GM13977 (cell line): ENCODE results near the gene SLC10A1.
A peak's percentile ranks its signal among the peaks of the same experiment; 100 is the strongest.

Experiments used
- DNase-seq: peaks from one replicate; pipeline ENCODE4 v3.0.0; 2012; ENCODE audit warnings: low spot score
- in situ Hi-C: fragments of 300-500 bp; cut with MboI; formaldehyde crosslinking; loops from one replicate; pipeline ENCODE4 v1.12.0; 2022; ENCODE audit warnings: low sequenced_read_pairs, low pct_unique_long_range_greater_than_20kb, mixed read lengths, inconsistent platforms; ENCODE audit not compliant: unreplicated experiment
- TF ChIP-seq, protein P1 (sequence below): IDR thresholded peaks from 2 replicates; pipeline ENCODE4 v1.5.1; 2012; ENCODE audit warnings: mild to moderate bottlenecking, control low read depth; ENCODE audit not compliant: insufficient read depth; ENCODE audit errors: extremely low read depth, missing control alignments

Gene SLC10A1

DNA sequence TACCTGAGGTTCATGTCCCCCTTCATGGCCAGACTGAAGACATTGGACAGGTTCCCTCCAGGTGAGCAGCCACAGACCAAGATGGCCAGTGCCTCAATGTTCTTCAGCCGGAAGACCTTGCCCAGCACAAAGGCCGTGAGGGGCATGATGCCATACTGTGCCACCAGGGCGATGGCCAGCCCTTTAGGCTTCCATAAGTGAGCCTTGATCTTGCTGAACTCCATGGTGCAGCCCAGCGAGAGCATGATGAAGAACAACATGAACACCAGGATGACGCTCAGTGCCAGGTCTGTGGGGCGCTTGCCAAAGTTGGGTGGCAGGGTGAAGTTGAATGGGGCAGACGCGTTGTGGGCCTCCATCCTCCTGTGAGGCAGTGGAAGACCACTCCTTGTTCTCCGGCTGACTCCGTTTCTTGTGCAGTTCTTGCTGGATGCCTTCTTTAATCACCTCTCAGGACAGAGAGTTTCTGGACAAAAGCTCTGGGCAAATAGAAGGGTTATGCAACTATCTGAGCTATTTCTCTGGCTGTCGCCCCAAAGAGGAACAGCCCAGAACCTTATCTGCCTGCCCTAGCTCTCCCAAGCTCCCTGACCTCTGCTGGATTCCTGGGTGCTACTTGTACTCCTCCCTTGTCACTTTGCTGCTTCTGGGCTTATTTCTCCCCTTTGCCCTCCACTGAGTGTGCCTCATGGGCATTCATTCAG is at the start of gene SLC10A1:
SLC10A1 (minus strand) TSS at position 445 of the 704 bp plus-strand sequence; CDS start at position 359, 86 bp downstream.
- in situ Hi-C loops, result no loop called here
- DNase-seq, result no peak
- TF ChIP-seq, protein P1, sequence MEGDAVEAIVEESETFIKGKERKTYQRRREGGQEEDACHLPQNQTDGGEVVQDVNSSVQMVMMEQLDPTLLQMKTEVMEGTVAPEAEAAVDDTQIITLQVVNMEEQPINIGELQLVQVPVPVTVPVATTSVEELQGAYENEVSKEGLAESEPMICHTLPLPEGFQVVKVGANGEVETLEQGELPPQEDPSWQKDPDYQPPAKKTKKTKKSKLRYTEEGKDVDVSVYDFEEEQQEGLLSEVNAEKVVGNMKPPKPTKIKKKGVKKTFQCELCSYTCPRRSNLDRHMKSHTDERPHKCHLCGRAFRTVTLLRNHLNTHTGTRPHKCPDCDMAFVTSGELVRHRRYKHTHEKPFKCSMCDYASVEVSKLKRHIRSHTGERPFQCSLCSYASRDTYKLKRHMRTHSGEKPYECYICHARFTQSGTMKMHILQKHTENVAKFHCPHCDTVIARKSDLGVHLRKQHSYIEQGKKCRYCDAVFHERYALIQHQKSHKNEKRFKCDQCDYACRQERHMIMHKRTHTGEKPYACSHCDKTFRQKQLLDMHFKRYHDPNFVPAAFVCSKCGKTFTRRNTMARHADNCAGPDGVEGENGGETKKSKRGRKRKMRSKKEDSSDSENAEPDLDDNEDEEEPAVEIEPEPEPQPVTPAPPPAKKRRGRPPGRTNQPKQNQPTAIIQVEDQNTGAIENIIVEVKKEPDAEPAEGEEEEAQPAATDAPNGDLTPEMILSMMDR, result no peak

DNA sequence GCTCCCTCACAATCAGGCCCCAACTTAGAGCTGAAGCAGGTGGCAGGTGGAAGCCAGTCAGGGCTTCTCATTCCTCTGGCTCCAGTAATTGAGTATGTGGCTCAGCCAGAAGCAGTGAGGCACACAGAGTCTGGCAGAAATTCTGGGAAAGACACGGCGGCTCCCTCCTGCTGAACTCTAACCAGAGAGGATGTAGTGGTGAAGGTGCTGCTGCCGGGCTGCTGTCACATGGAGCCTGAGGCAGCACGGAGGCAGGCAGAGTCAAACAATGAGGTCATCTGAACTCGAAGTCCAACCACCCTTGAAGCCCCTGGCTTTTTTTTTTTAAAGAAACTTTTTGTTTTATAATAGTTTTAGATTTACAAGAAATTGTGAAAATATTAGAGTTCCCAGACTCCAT is 48.7 kb upstream of the SLC10A1 start:
- DNase-seq, result no peak
- in situ Hi-C loops, result no loop called here
- TF ChIP-seq, protein P1, result no peak

DNA sequence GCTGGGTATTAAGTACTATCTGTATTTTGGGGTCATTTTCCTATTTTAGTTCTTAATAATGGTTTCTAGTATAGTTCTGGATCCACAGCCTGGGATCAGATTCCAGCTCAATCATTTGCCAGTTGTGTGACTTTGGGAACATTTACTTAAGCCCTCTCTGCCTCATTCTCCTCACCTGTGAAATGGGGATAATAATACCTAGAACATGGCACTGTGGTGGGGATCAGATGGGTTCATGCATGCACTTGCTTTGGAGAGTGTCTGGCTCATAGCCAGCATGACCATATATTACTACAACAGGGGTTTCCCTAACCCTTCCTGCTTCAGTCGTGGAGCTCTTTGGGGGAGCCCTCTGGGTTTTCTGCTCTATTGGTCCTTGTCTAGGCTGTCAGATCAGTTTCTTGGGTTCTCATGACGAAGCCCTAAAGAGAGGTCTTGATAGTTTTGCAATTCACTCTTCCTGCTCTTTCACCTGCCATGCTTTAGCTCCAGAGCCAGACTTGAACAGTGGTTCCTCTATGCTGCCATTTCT is 48.1 kb upstream of the SLC10A1 start:
- DNase-seq, result peak; percentile 67
- in situ Hi-C loops, result no loop called here
- TF ChIP-seq, protein P1, result no peak

DNA sequence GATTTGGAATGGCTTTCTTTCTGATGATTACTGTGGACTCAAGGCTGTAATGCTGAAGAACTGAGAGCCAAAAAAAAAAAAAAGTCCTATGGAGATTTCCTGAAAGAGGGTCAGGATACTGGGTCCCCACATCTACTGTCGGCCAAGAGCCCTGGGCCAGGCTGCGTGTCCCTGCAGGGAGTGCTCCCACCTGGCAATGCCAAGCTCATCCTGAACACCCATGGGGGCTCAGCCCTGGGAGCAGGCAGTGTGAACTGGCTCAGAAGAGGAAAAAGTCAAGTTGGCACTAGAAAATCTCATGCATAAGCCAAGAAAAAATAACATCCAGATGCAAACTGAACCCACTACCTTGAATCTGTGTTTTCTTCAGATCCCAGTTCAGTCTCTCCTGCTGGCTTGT is 47.1 kb upstream of the SLC10A1 start:
- in situ Hi-C loops, result no loop called here

DNA sequence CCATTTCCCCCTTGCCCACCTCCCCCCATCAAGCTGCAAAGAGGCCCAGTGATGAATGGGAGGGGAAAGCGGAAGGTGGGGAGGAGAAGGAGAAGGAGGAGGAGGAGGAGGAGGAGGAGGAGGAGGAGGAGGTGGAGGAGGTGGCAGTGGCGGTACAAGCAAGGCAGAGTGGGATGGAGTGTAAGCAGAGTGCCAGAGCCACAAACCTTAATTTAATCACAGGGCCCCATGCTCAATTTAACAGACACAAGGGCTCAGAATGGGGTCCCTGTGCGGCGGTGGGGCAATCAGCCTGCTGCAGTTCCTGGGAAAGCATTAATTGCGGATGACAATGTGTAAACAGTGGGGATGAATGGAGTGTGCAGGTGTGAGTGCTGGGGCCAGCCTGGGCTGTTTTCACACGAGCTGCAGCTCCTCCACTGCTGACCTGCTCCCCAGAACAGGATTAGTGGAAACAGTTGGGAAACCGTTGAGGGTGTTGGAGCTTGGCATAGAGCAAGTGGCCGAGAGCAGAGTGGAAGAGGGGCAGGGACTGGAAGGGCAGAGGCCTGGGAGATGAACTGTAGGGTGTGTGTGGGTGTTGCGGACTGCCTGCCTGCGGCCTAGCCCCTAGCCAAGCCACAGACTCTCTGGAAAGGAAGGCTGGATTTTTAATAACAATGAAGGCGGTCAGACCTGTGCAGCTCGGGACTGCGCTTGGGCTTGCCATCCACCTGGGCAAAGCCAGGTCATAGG is 45.8 kb upstream of the SLC10A1 start:
- in situ Hi-C loops, result no loop called here
- TF ChIP-seq, protein P1, result no peak
- no peak for DNase-seq

More for the DNA sequence above, 47.1 kb upstream of the SLC10A1 start:
- TF ChIP-seq, protein P1, result no peak
- no peak for DNase-seq

DNA sequence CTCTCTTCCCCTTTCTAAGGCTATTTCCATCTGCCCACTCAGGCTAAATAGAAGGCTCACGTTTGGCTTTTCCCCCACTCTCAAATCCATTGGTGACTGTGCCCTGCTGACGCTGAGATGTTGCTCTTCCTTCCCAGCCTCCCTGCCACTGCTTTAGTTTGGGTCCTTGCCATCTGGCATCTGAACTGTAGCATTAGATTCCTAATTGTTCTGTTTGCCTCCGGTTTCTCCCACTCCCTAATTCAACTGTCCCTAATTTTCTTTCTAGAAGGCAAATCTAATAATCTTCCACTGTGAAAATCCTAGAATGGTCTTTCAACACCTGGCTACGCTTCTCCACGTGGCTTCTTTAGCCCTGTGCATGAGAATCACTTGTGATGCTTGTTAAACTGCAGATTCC is 44.6 kb upstream of the SLC10A1 start:
- DNase-seq, result no peak
- TF ChIP-seq, protein P1, result no peak
- in situ Hi-C loops, result no loop called here
